Esophagus squamous epithelium (tissue), 5 donors: ENCODE measurements around the gene FAM20C. TPM values are rescaled to one million over a fixed set of nuclear protein-coding genes. Genes with fewer than 3 reads are reported as not detected.

Experiments
- DNase-seq: peaks from one replicate; lab custom pipeline; 2025; lab: John Stamatoyannopoulos, UW
- H3K27ac ChIP-seq, 4 donors: fragments of 200-600 bp; sonication (generic); one replicate each; pipeline ENCODE4 v1.5.1; 2016 to 2019; ENCODE audit warnings: mild to moderate bottlenecking in 1 of 4
- H3K27me3 ChIP-seq, 4 donors: fragments of 200-600 bp; sonication (generic); 1 replicate in 3 of 4; 2 replicates in 1 of 4; pipeline versions ENCODE4 v1.5.1 to v1.6.0; 2017 to 2021; ENCODE audit warnings: antibody characterized with exemption in 1 of 4
- H3K36me3 ChIP-seq, 3 donors: fragments of 200-600 bp; sonication (generic); one replicate each; pipeline ENCODE4 v1.5.1; 2016 to 2019
- H3K4me1 ChIP-seq, 3 donors: fragments of 200-600 bp; sonication (generic); one replicate each; pipeline ENCODE4 v1.5.1; 2017 to 2019
- H3K4me3 ChIP-seq, 4 donors: fragments of 200-600 bp; sonication (generic); 1 replicate in 3 of 4; 2 replicates in 1 of 4; pipeline ENCODE4 v1.5.1; 2016 to 2019; ENCODE audit warnings: mild to moderate bottlenecking in 2 of 4, moderate library complexity in 1 of 4
- H3K9me3 ChIP-seq, 3 donors: fragments of 200-600 bp; sonication (generic); one replicate each; pipeline ENCODE4 v1.5.1; 2016 to 2019
- CTCF ChIP-seq, 6 experiments: fragments of 450-650 bp in 4 of 6; fragments of 200-600 bp in 2 of 6; sonication (generic) in 2 of 6; IDR thresholded peaks; one replicate each; pipeline ENCODE4 v1.5.1; 2016 to 2019; ENCODE audit warnings: antibody characterized with exemption in 6 of 6, mild to moderate bottlenecking in 4 of 6, moderate library complexity in 4 of 6
- POLR2A ChIP-seq, 4 donors: fragments of 450-650 bp; IDR thresholded peaks; one replicate each; pipeline ENCODE4 v1.6.1; 2017; ENCODE audit warnings: antibody characterized with exemption in 4 of 4, mild to moderate bottlenecking in 4 of 4, moderate library complexity in 3 of 4
- WGBS, 2 donors: methylation state at CpG; one replicate each; pipeline ENCODE4 v1.1.5; 2018; 5-methylcytosine and 5-hydroxymethylcytosine counted together
- intact Hi-C: fragments of 100-400 bp; cut with DNase I; formaldehyde crosslinking; loops from one replicate; pipeline ENCODE4 v1.15.0; 2022
- total RNA-seq, 4 donors: library from RNA; depleted of rRNA; stranded (reverse); fragments of >200 nt; gene quantifications; one replicate each; pipeline ENCODE4 v1.1.0, GENCODE V29; 2016
- donor health status: DM: yes; HTN: yes; CAD: no.

The FAM20C gene
- total RNA-seq, 4 donors from 2014 or later, result 8.5 to 16.0 (median 13.7) TPM

- no peak for DNase-seq
- intact Hi-C loops, result no loop called here
- H3K4me1 ChIP-seq, result peaks cover 3 to 15% (median 6%) of the 10 kb centered on the region in 3 donors
- TF ChIP-seq POLR2A (IDR thresholded peaks at IDR 0.05), result no peak
- no peak for TF ChIP-seq CTCF (IDR thresholded peaks at IDR 0.05)
- no peak overlapping the region for H3K27ac ChIP-seq
- H3K27me3 ChIP-seq, result peaks cover 0 to 23% (median 0%) of the 10 kb centered on the region in 4 donors
- 10 to 22% methylated on average over 1 to 2 of the region's 2 CpGs for WGBS, 2 donors
- no peak overlapping the region for H3K4me3 ChIP-seq
- H3K9me3 ChIP-seq, result no peaks in the 10 kb centered on the region
- no peaks in the 10 kb centered on the region for H3K36me3 ChIP-seq
Measured at GRCh38 chr7:174716-175115, 17.7 kb upstream of the FAM20C start.

- intact Hi-C loops, result no loop called here
- no peak for TF ChIP-seq POLR2A (IDR thresholded peaks at IDR 0.05)
- TF ChIP-seq CTCF (IDR thresholded peaks at IDR 0.05), result no peak
- Histone ChIP-seq H3K27me3 (peaks cover 0 to 23% (median 0%) of the 10 kb centered on the region in 4 donors), H3K4me3 (no peak overlapping the region), H3K9me3 (no peaks in the 10 kb centered on the region), H3K4me1 (peaks cover 3 to 15% (median 6%) of the 10 kb centered on the region in 3 donors), H3K27ac (no peak overlapping the region), H3K36me3 (no peaks in the 10 kb centered on the region)
- DNase-seq, result no peak
- 85 to 90% methylated on average over 8 of the region's 11 CpGs for WGBS, 2 donors
Measured at GRCh38 chr7:175955-176354, 16.4 kb upstream of the FAM20C start.

- intact Hi-C loops, result no loop called here
- DNase-seq, result no peak
- Histone ChIP-seq H3K9me3 (no peaks in the 10 kb centered on the region), H3K27me3 (peaks cover 0 to 22% (median 0%) of the 10 kb centered on the region in 4 donors), H3K27ac (no peak overlapping the region), H3K4me3 (no peak overlapping the region), H3K36me3 (no peaks in the 10 kb centered on the region), H3K4me1 (peaks cover 3 to 15% (median 6%) of the 10 kb centered on the region in 3 donors)
- TF ChIP-seq CTCF (IDR thresholded peaks at IDR 0.05) (no peak), POLR2A (IDR thresholded peaks at IDR 0.05) (no peak)
- 73 to 77% methylated on average over 3 to 4 of the region's 9 CpGs for WGBS, 2 donors
Measured at GRCh38 chr7:176381-176780, 16.0 kb upstream of the FAM20C start.

GRCh38 chr7:176786-177459, 15.4 kb upstream of the FAM20C start:
- no peak for DNase-seq
- WGBS, 2 donors, result 78 to 94% methylated on average over 7 to 15 of the region's 21 CpGs
- H3K36me3 ChIP-seq, result no peaks in the 10 kb centered on the region
- H3K4me3 ChIP-seq, result no peak overlapping the region
- intact Hi-C loops, result no loop called here
- peaks cover 3 to 15% (median 6%) of the 10 kb centered on the region in 3 donors for H3K4me1 ChIP-seq
- H3K27me3 ChIP-seq, result peaks cover 0 to 24% (median 0%) of the 10 kb centered on the region in 4 donors
- H3K9me3 ChIP-seq, result no peaks in the 10 kb centered on the region
- H3K27ac ChIP-seq, result no peak overlapping the region
- TF ChIP-seq CTCF (IDR thresholded peaks at IDR 0.05) (no peak), POLR2A (IDR thresholded peaks at IDR 0.05) (no peak)

GRCh38 chr7:178444-178843, 13.9 kb upstream of the FAM20C start:
- Histone ChIP-seq H3K4me1 (peaks cover 3 to 15% (median 6%) of the 10 kb centered on the region in 3 donors), H3K27me3 (peaks cover 0 to 30% (median 0%) of the 10 kb centered on the region in 4 donors), H3K36me3 (no peaks in the 10 kb centered on the region), H3K9me3 (no peaks in the 10 kb centered on the region), H3K4me3 (no peak overlapping the region), H3K27ac (no peak overlapping the region)
- 40 to 85% methylated on average over 1 to 5 of the region's 28 CpGs for WGBS, 2 donors
- no peak for TF ChIP-seq CTCF (IDR thresholded peaks at IDR 0.05)
- no peak for TF ChIP-seq POLR2A (IDR thresholded peaks at IDR 0.05)
- intact Hi-C loops, result no loop called here
- no peak for DNase-seq
